K562 (cell line): Measurements from ENCODE around the gene AHCYL2. TPM values are rescaled to one million over a fixed set of nuclear protein-coding genes. Genes with fewer than 3 reads are reported as not detected.

ENCODE experiments used
- ATAC-seq: fragments of 200-7000 bp; cut with Tn5 transposase; 3 replicates; pipeline ENCODE4 v1.9.1; 2020; ENCODE audit warnings: moderate library complexity
- BruUV-seq: library from RNA; stranded (reverse); fragments of 400-500 nt; replicated peaks from 2 replicates; lab custom pipeline; 2021; lab: Mats Ljungman, UMichigan
- CTCF ChIA-PET: fragments of 300-600 bp; formaldehyde crosslinking; extraction: SDS; loops from one replicate; lab custom pipeline; 2021; ENCODE audit warnings: low intra/inter-chr PET ratio; lab: Yijun Ruan, JAX
- POLR2A ChIA-PET: fragments of 300-600, 350-650 bp; sonication (Branson Sonifier 250); formaldehyde crosslinking; extraction: SDS; loops from one replicate; lab custom pipeline; 2021; ENCODE audit warnings: antibody characterized with exemption, inconsistent platforms; lab: Yijun Ruan, JAX
- DNase-seq, 4 experiments: peaks; one replicate each; pipeline versions ENCODE4 v3.0.0 to v3.0.0-alpha.2; 2011 to 2018; ENCODE audit warnings: low spot score in 3 of 4, mixed read lengths in 3 of 4; ENCODE audit errors: extremely low read depth in 1 of 4
- FAIRE-seq: peaks from 2 replicates; lab custom pipeline; 2011; peaks lifted over from hg19 to GRCh38; lab: Jason Lieb, UNC
- H2AFZ ChIP-seq: 2 replicates; pipeline ENCODE4 v1.6.0; 2011; ENCODE audit warnings: low read depth, low read length, control low read depth, inconsistent platforms
- H3K27ac ChIP-seq: fragments of 200-600 bp; 3 replicates; pipeline ENCODE4 v1.8.0; 2011; ENCODE audit warnings: low read depth, mild to moderate bottlenecking, control low read depth, inconsistent platforms, low read length, moderate library complexity, mixed read lengths; ENCODE audit errors: extremely low read depth
- H3K27me3 ChIP-seq, 2 experiments: fragments of 300-600 bp in 1 of 2; 2 replicates in 1 of 2; 3 replicates in 1 of 2; pipeline versions ENCODE4 v1.6.0 to v1.8.0; 2011; ENCODE audit warnings: inconsistent platforms in 2 of 2, low read length in 2 of 2, mild to moderate bottlenecking in 1 of 2, mixed read lengths in 1 of 2, moderate library complexity in 1 of 2; ENCODE audit not compliant: control insufficient read depth in 2 of 2, insufficient read depth in 2 of 2
- H3K36me3 ChIP-seq: fragments of 300-600 bp; 3 replicates; pipeline ENCODE4 v1.8.0; 2011; ENCODE audit warnings: mild to moderate bottlenecking, low read length, inconsistent platforms; ENCODE audit not compliant: control insufficient read depth, insufficient read depth
- H3K4me1 ChIP-seq, 2 experiments: fragments of 200-600 bp in 1 of 2; replicated peaks in 1 of 2; 2 replicates in 1 of 2; 3 replicates in 1 of 2; pipeline versions ENCODE4 v1.5.1 to v1.8.0; 2011; ENCODE audit warnings: inconsistent platforms in 2 of 2, low read length in 2 of 2, mild to moderate bottlenecking in 1 of 2, mixed read lengths in 1 of 2, moderate library complexity in 1 of 2; ENCODE audit not compliant: control insufficient read depth in 2 of 2, insufficient read depth in 2 of 2
- H3K4me2 ChIP-seq: 2 replicates; pipeline ENCODE4 v1.6.1; 2011; ENCODE audit warnings: low read length, control low read depth, inconsistent platforms, mixed read lengths; ENCODE audit not compliant: insufficient read depth
- H3K4me3 ChIP-seq: fragments of 200-600 bp; sonication (generic), shearing (Covaris generic); 2 replicates; pipeline ENCODE4 v1.5.1; 2016; ENCODE audit warnings: control low read depth, inconsistent platforms
- H3K79me2 ChIP-seq: fragments of 200-600 bp; 3 replicates; pipeline ENCODE4 v1.8.0; 2011; ENCODE audit warnings: low read length, inconsistent platforms; ENCODE audit not compliant: control insufficient read depth, insufficient read depth
- H3K9ac ChIP-seq, 2 experiments: 2 replicates each; pipeline versions ENCODE4 v1.6.0 to v1.6.1; 2011; ENCODE audit warnings: low read depth in 2 of 2, low read length in 2 of 2, control low read depth in 1 of 2, inconsistent platforms in 1 of 2, mild to moderate bottlenecking in 1 of 2, mixed read lengths in 1 of 2; ENCODE audit not compliant: insufficient read depth in 1 of 2
- H3K9me1 ChIP-seq: one replicate; pipeline ENCODE4 v1.6.0; 2011; ENCODE audit warnings: inconsistent platforms, mild to moderate bottlenecking, low read length, moderate library complexity; ENCODE audit not compliant: control insufficient read depth, insufficient read depth
- H3K9me3 ChIP-seq: replicated peaks from 2 replicates; pipeline ENCODE4 v1.5.1; 2011; ENCODE audit warnings: low read depth, low read length, inconsistent platforms; ENCODE audit not compliant: control insufficient read depth, insufficient read depth
- H4K20me1 ChIP-seq: replicated peaks from 2 replicates; pipeline ENCODE4 v1.6.1; 2011; ENCODE audit warnings: low read length, inconsistent platforms, mixed read lengths; ENCODE audit not compliant: control insufficient read depth, insufficient read depth
- ARID2 ChIP-seq: fragments of 450-650 bp; IDR thresholded peaks from 2 replicates; pipeline ENCODE4 v1.6.1; 2017; ENCODE audit warnings: antibody characterized with exemption, mild to moderate bottlenecking
- ARNT ChIP-seq, 2 experiments: fragments of 450-650 bp; IDR thresholded peaks; 2 replicates each; pipeline ENCODE4 v1.6.1; 2016; ENCODE audit warnings: mild to moderate bottlenecking in 1 of 2
- BMI1 ChIP-seq: fragments of 150-350 bp; IDR thresholded peaks from 2 replicates; pipeline ENCODE4 v1.6.1; 2014; ENCODE audit warnings: low read length
- CEBPB ChIP-seq: fragments of 450-650 bp; IDR thresholded peaks from 2 replicates; pipeline ENCODE4 v1.6.1; 2016; ENCODE audit warnings: missing genetic modification characterization, missing compliant biosample characterization
- CEBPG ChIP-seq, 3 experiments: fragments of 200-800 bp in 1 of 3; sonication (Bioruptor generic) in 1 of 3; sonication (generic) in 1 of 3; formaldehyde crosslinking in 1 of 3; IDR thresholded peaks in 2 of 3; conservative IDR thresholded peaks in 1 of 3; 2 replicates each; pipeline versions ENCODE4 v1.6.1 to v1.8.0; 2016 to 2022; ENCODE audit warnings: missing compliant biosample characterization in 2 of 3, missing genetic modification characterization in 2 of 3, mild to moderate bottlenecking in 1 of 3, missing genetic modification reagents in 1 of 3
- FOXK2 ChIP-seq, 2 experiments: fragments of 450-650 bp; IDR thresholded peaks in 1 of 2; conservative IDR thresholded peaks in 1 of 2; 2 replicates each; pipeline ENCODE4 v1.6.1; 2016; ENCODE audit warnings: low read depth in 2 of 2, mild to moderate bottlenecking in 1 of 2
- NR2C2 ChIP-seq, 2 experiments: fragments of 200-800 bp in 1 of 2; sonication (Bioruptor generic) in 1 of 2; sonication (generic) in 1 of 2; formaldehyde crosslinking in 1 of 2; IDR thresholded peaks; 2 replicates each; pipeline versions ENCODE4 v1.6.1 to v1.8.0; 2016 to 2022; ENCODE audit warnings: mild to moderate bottlenecking in 1 of 2, missing compliant biosample characterization in 1 of 2, missing genetic modification characterization in 1 of 2, missing genetic modification reagents in 1 of 2
- ZBTB1 ChIP-seq: sonication (generic); formaldehyde crosslinking; IDR thresholded peaks from 2 replicates; pipeline ENCODE4 v1.8.1; 2023; ENCODE audit warnings: missing genetic modification reagents, low read depth, mild to moderate bottlenecking, borderline replicate concordance
- ZNF140 ChIP-seq: fragments of 250-450 bp; sonication (Bioruptor Pico); IDR thresholded peaks from 2 replicates; pipeline ENCODE4 v1.8.0; 2021; ENCODE audit warnings: moderate library complexity, mild to moderate bottlenecking, inconsistent platforms
- ZNF384 ChIP-seq: IDR thresholded peaks from 2 replicates; pipeline ENCODE4 v1.6.1; 2012; ENCODE audit warnings: low read depth, low read length, improper control_type of control experiment
- ZNF445 ChIP-seq: fragments of 250-450 bp; sonication (Bioruptor Pico); IDR thresholded peaks from 2 replicates; pipeline ENCODE4 v1.4.0; 2020; ENCODE audit warnings: low read depth, mild to moderate bottlenecking, moderate library complexity
- ZNF780A ChIP-seq: fragments of 250-450 bp; sonication (Bioruptor Pico); IDR thresholded peaks from 2 replicates; pipeline ENCODE4 v1.5.0; 2021; ENCODE audit warnings: mild to moderate bottlenecking
- WGBS: fragments of 100-300 bp; shearing (Covaris generic); methylation state at CpG from one replicate; pipeline ENCODE4 v1.1.6; 2016; ENCODE audit warnings: low coverage, mixed read lengths; ENCODE audit not compliant: insufficient coverage; ENCODE audit errors: missing lambda C conversion rate; 5-methylcytosine and 5-hydroxymethylcytosine counted together
- in situ Hi-C: fragments of 300-500 bp; cut with MboI; formaldehyde crosslinking; loops from 4 replicates; pipeline ENCODE4 v1.15.0; 2018; ENCODE audit warnings: inconsistent platforms, mixed read lengths
- intact Hi-C: fragments of 100-400 bp; cut with micrococcal nuclease; formaldehyde crosslinking; loops from 2 replicates; pipeline ENCODE4 v1.14.2; 2022
- polyA plus RNA-seq, 8 experiments: library from polyadenylated mRNA; depleted of rRNA in 4 of 8; stranded (reverse) in 5 of 8; unstranded in 3 of 8; fragments of >200 nt; fragmentation: Nextera tagmentation in 2 of 8; fragmentation: Illumina TruSeq in 1 of 8; extraction: Ambion mirVana in 2 of 8; extraction: Trizol in 1 of 8; gene quantifications; 2 replicates each; pipeline versions ENCODE4 v1.2.1 to v1.2.3, GENCODE V29; 2011 to 2014; ENCODE audit warnings: inconsistent platforms in 1 of 8, missing spikeins in 1 of 8
- total RNA-seq, 7 experiments: library from RNA; depleted of rRNA in 6 of 7; stranded (reverse); fragments of >200 nt in 6 of 7; fragmentation: Illumina TruSeq in 2 of 7; extraction: Trizol in 2 of 7; gene quantifications; 2 replicates each; pipeline versions ENCODE4 v1.2.1 to v1.2.3, GENCODE V29; 2011 to 2021; ENCODE audit warnings: low replicate concordance in 1 of 7
- TF ChIP-seq, protein P1 (sequence below): sonication (generic); formaldehyde crosslinking; IDR thresholded peaks from 2 replicates; pipeline ENCODE4 v1.9.0; 2022; ENCODE audit warnings: mild to moderate bottlenecking, missing genetic modification reagents
- TF ChIP-seq, protein P2 (sequence below), 2 experiments: fragments of 200-800 bp in 1 of 2; sonication (Bioruptor generic) in 1 of 2; sonication (generic) in 1 of 2; formaldehyde crosslinking in 1 of 2; IDR thresholded peaks in 1 of 2; conservative IDR thresholded peaks in 1 of 2; 2 replicates each; pipeline versions ENCODE4 v1.5.0 to v1.6.1; 2016 to 2020; ENCODE audit warnings: missing compliant biosample characterization in 1 of 2, missing genetic modification characterization in 1 of 2, missing genetic modification reagents in 1 of 2
- TF ChIP-seq, protein P3 (sequence below): sonication (generic); formaldehyde crosslinking; IDR thresholded peaks from 2 replicates; pipeline ENCODE4 v1.5.0; 2020; ENCODE audit warnings: missing genetic modification reagents
- TF ChIP-seq, protein P4 (sequence below): fragments of 450-650 bp; IDR thresholded peaks from 2 replicates; pipeline ENCODE4 v1.6.1; 2018; ENCODE audit not compliant: partially characterized antibody

The AHCYL2 gene
- total and polyA plus RNA-seq, 9 of the 15 experiments (the other 6 are each of a cell fraction or from before 2014, with no cell fraction given), result 0.93 to 10.5 (median 5.2) TPM

DNA sequence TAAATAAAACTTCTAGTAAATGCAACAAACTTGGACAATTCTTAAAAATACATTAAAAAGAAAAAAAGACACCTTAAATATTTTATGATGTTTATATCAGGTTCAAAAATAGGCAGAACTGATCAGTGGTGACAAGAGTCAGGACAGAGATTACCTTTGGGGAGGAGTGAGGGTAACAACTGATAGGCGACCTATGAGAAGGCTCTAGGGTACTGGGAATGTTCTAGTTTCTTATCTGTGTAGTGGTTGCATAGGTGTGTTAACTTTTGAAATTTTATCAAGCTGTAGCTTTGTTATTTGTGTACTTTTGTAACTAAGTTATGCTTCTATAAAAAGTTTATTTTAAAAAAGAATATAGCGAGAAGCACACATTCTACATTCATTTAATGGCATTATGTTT lies 134.3 kb downstream of the AHCYL2 start:
- CTCF ChIA-PET, result interaction anchor here (0.6 kb wide), 1 partner anchor 16 kb away, joined by 3 read pairs; no protein-coding TSS in a partner anchor
- no peaks in the 10 kb centered on the region for H3K36me3 ChIP-seq
- 12% methylated on average over 2 of the region's 2 CpGs for WGBS
- H4K20me1 ChIP-seq, result no peaks in the 10 kb centered on the region
- no TSS peak for BruUV-seq
- H3K9me1 ChIP-seq, result no peaks in the 10 kb centered on the region
- ATAC-seq (no peak), DNase-seq (no peak), FAIRE-seq (no peak)
- H3K4me3 ChIP-seq, result no peak overlapping the region
- no peak overlapping the region for H3K27ac ChIP-seq
- in situ Hi-C loops, result loop anchor here (25.0 kb wide), 2 partner anchors 278 to 653 kb away; no protein-coding TSS in a partner anchor
- no peak overlapping the region for H3K4me2 ChIP-seq
- intact Hi-C loops, result no loop called here
- H2AFZ ChIP-seq, result no peak overlapping the region
- H3K9ac ChIP-seq, result no peak overlapping the region
- no peaks in the 10 kb centered on the region for H3K9me3 ChIP-seq
- no peaks in the 10 kb centered on the region for H3K27me3 ChIP-seq
- no peaks in the 10 kb centered on the region for H3K79me2 ChIP-seq
- H3K4me1 ChIP-seq, result no peaks in the 10 kb centered on the region
- POLR2A ChIA-PET, result interaction anchor here (0.8 to 1.7 kb wide), 5 partner anchors 9 to 26 kb away, joined by 3 to 6 read pairs (median 4); no protein-coding TSS in a partner anchor
- TF ChIP-seq FOXK2 (conservative IDR thresholded peaks at IDR 0.05 in 1 of 2, IDR thresholded peaks at IDR 0.05 in 1 of 2; ENCODE audit: low read depth in 2 of 2), result no peak
- no peak for TF ChIP-seq ARID2
- TF ChIP-seq ZNF445 (CRISPR knock-in tag), result no peak
- TF ChIP-seq ZNF780A (CRISPR knock-in tag), result no peak
- TF ChIP-seq, protein P1, sequence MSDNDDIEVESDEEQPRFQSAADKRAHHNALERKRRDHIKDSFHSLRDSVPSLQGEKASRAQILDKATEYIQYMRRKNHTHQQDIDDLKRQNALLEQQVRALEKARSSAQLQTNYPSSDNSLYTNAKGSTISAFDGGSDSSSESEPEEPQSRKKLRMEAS, result no peak
- TF ChIP-seq, protein P2, sequence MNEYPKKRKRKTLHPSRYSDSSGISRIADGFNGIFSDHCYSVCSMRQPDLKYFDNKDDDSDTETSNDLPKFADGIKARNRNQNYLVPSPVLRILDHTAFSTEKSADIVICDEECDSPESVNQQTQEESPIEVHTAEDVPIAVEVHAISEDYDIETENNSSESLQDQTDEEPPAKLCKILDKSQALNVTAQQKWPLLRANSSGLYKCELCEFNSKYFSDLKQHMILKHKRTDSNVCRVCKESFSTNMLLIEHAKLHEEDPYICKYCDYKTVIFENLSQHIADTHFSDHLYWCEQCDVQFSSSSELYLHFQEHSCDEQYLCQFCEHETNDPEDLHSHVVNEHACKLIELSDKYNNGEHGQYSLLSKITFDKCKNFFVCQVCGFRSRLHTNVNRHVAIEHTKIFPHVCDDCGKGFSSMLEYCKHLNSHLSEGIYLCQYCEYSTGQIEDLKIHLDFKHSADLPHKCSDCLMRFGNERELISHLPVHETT (CRISPR knock-in tag; conservative IDR thresholded peaks at IDR 0.05 in 1 of 2, IDR thresholded peaks at IDR 0.05 in 1 of 2), result no peak
- TF ChIP-seq ZNF384, result no peak
- TF ChIP-seq ZBTB1, result no peak
- TF ChIP-seq CEBPG (CRISPR knock-in tag; IDR thresholded peaks at IDR 0.05), result no peak
- no peak for TF ChIP-seq CEBPG (tag; conservative IDR thresholded peaks at IDR 0.05 in 1 of 2, IDR thresholded peaks at IDR 0.05 in 1 of 2)
- no peak for TF ChIP-seq NR2C2 (CRISPR knock-in tag; IDR thresholded peaks at IDR 0.05)
- no peak for TF ChIP-seq NR2C2 (tag; IDR thresholded peaks at IDR 0.05)
- TF ChIP-seq ARNT (IDR thresholded peaks at IDR 0.05), result no peak
- no peak for TF ChIP-seq BMI1
- TF ChIP-seq, protein P3, sequence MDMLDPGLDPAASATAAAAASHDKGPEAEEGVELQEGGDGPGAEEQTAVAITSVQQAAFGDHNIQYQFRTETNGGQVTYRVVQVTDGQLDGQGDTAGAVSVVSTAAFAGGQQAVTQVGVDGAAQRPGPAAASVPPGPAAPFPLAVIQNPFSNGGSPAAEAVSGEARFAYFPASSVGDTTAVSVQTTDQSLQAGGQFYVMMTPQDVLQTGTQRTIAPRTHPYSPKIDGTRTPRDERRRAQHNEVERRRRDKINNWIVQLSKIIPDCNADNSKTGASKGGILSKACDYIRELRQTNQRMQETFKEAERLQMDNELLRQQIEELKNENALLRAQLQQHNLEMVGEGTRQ (CRISPR knock-in tag), result no peak
- TF ChIP-seq, protein P4, sequence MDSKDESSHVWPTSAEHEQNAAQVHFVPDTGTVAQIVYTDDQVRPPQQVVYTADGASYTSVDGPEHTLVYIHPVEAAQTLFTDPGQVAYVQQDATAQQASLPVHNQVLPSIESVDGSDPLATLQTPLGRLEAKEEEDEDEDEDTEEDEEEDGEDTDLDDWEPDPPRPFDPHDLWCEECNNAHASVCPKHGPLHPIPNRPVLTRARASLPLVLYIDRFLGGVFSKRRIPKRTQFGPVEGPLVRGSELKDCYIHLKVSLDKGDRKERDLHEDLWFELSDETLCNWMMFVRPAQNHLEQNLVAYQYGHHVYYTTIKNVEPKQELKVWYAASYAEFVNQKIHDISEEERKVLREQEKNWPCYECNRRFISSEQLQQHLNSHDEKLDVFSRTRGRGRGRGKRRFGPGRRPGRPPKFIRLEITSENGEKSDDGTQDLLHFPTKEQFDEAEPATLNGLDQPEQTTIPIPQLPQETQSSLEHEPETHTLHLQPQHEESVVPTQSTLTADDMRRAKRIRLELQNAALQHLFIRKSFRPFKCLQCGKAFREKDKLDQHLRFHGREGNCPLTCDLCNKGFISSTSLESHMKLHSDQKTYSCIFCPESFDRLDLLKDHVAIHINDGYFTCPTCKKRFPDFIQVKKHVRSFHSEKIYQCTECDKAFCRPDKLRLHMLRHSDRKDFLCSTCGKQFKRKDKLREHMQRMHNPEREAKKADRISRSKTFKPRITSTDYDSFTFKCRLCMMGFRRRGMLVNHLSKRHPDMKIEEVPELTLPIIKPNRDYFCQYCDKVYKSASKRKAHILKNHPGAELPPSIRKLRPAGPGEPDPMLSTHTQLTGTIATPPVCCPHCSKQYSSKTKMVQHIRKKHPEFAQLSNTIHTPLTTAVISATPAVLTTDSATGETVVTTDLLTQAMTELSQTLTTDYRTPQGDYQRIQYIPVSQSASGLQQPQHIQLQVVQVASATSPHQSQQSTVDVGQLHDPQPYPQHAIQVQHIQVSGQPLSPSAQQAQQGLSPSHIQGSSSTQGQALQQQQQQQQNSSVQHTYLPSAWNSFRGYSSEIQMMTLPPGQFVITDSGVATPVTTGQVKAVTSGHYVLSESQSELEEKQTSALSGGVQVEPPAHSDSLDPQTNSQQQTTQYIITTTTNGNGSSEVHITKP, result no peak
- TF ChIP-seq ZNF140, result no peak
- TF ChIP-seq CEBPB (tag), result no peak
